OCI-LY1 (cell line): ENCODE measurements around the gene MILR1.
"Not testable (repeated sequence)": the region's sequence is repeated elsewhere in the genome, so short reads cannot be mapped to it uniquely, and the experiment has no call there.

Source experiments
- H2AFZ ChIP-seq: fragments of 200-600 bp; sonication (generic), shearing (Covaris generic); 2 replicates; pipeline ENCODE4 v1.6.0; 2014; ENCODE audit warnings: antibody characterized with exemption, mild to moderate bottlenecking, low read length
- H3F3A ChIP-seq: fragments of 200-600 bp; sonication (generic), shearing (Covaris generic); 2 replicates; pipeline ENCODE4 v1.6.0; 2014; ENCODE audit warnings: mild to moderate bottlenecking, antibody characterized with exemption, low read length, moderate library complexity; ENCODE audit not compliant: insufficient read depth
- H3K27ac ChIP-seq: fragments of 200-600 bp; sonication (generic); 2 replicates; pipeline ENCODE4 v1.5.1; 2014; ENCODE audit warnings: low read length, mixed run types, mild to moderate bottlenecking, low read depth; ENCODE audit not compliant: poor library complexity, severe bottlenecking
- H3K27me3 ChIP-seq: fragments of 200-600 bp; sonication (generic); 2 replicates; pipeline ENCODE4 v1.6.0; 2014; ENCODE audit warnings: antibody characterized with exemption, mild to moderate bottlenecking, low read length, moderate library complexity; ENCODE audit not compliant: insufficient read depth
- H3K36me3 ChIP-seq: fragments of 200-600 bp; sonication (generic); 2 replicates; pipeline ENCODE4 v1.6.1; 2014; ENCODE audit warnings: mild to moderate bottlenecking, antibody characterized with exemption, low read length, moderate library complexity, mixed read lengths; ENCODE audit not compliant: insufficient read depth
- H3K4me1 ChIP-seq: fragments of 200-600 bp; sonication (generic); 2 replicates; pipeline ENCODE4 v1.5.1; 2014; ENCODE audit warnings: mild to moderate bottlenecking, low read length, moderate library complexity; ENCODE audit not compliant: insufficient read depth, severe bottlenecking
- H3K4me2 ChIP-seq: fragments of 200-600 bp; sonication (generic), shearing (Covaris generic); 2 replicates; pipeline ENCODE4 v1.6.1; 2014; ENCODE audit warnings: low read length
- H3K4me3 ChIP-seq: fragments of 200-600 bp; sonication (generic); 2 replicates; pipeline ENCODE4 v1.5.1; 2014; ENCODE audit warnings: low read length, low read depth, mild to moderate bottlenecking, mixed read lengths; ENCODE audit not compliant: poor library complexity, severe bottlenecking
- H3K79me2 ChIP-seq: fragments of 200-600 bp; shearing (Covaris generic); 2 replicates; pipeline ENCODE4 v1.6.1; 2016; ENCODE audit warnings: mixed run types, low read length, mixed read lengths; ENCODE audit not compliant: insufficient read depth
- H3K9ac ChIP-seq: fragments of 200-600 bp; sonication (generic), shearing (Covaris generic); 2 replicates; pipeline ENCODE4 v1.6.1; 2014; ENCODE audit warnings: mild to moderate bottlenecking, low read length, mixed read lengths
- H3K9me2 ChIP-seq: fragments of 200-600 bp; sonication (generic), shearing (Covaris generic); 2 replicates; pipeline ENCODE4 v1.6.1; 2014; ENCODE audit warnings: low read depth, mild to moderate bottlenecking, low read length, mixed read lengths
- H3K9me3 ChIP-seq: fragments of 200-600 bp; shearing (Covaris generic); 2 replicates; pipeline ENCODE4 v1.6.1; 2014; ENCODE audit warnings: low read length, mixed read lengths
- H4K20me1 ChIP-seq: fragments of 200-600 bp; sonication (generic), shearing (Covaris generic); 2 replicates; pipeline ENCODE4 v1.6.0; 2016; ENCODE audit warnings: mild to moderate bottlenecking, low read length; ENCODE audit not compliant: insufficient read depth
- EZH2 ChIP-seq: fragments of 200-600 bp; sonication (generic), shearing (Covaris generic); IDR thresholded peaks from 2 replicates; pipeline ENCODE4 v1.8.0; 2017; ENCODE audit warnings: borderline replicate concordance, mixed run types, mild to moderate bottlenecking, antibody characterized with exemption, low read length, moderate library complexity, mixed read lengths
- TF ChIP-seq, protein P1 (sequence below): fragments of 200-600 bp; sonication (generic), shearing (Covaris generic); IDR thresholded peaks from 2 replicates; pipeline ENCODE4 v1.5.1; 2017; ENCODE audit warnings: mild to moderate bottlenecking, antibody characterized with exemption, low read length, moderate library complexity, mixed read lengths

The MILR1 gene

DNA sequence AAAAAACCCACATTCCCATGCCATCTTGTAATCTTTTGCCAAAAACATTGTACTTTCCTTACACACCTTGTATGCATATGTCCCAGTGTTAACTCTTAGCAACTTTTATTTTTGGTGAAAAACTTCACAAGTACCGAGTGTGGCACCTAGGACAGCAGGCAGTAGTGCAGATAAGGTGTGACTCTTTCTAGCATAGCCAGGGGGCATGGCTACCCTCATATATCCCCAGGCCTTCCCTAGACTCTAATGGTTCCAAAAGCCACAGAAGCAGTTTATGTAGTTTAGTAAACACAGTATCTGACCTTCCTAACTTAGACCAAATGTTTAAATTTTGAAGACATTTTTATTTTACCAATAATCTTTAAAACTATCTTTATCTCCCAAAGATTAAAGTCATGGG, 20.5 kb upstream of the MILR1 start:
- peaks cover 5% of the 10 kb centered on the region; the same call in 1 of the 2 replicates for H3K27me3 ChIP-seq
- no peaks in the 10 kb centered on the region for H3F3A ChIP-seq
- H3K9ac ChIP-seq, result no peak overlapping the region
- no peak overlapping the region for H2AFZ ChIP-seq
- no peak overlapping the region for H3K4me3 ChIP-seq
- TF ChIP-seq, protein P1, sequence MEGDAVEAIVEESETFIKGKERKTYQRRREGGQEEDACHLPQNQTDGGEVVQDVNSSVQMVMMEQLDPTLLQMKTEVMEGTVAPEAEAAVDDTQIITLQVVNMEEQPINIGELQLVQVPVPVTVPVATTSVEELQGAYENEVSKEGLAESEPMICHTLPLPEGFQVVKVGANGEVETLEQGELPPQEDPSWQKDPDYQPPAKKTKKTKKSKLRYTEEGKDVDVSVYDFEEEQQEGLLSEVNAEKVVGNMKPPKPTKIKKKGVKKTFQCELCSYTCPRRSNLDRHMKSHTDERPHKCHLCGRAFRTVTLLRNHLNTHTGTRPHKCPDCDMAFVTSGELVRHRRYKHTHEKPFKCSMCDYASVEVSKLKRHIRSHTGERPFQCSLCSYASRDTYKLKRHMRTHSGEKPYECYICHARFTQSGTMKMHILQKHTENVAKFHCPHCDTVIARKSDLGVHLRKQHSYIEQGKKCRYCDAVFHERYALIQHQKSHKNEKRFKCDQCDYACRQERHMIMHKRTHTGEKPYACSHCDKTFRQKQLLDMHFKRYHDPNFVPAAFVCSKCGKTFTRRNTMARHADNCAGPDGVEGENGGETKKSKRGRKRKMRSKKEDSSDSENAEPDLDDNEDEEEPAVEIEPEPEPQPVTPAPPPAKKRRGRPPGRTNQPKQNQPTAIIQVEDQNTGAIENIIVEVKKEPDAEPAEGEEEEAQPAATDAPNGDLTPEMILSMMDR, result no peak
- no peak for TF ChIP-seq EZH2
- no peaks in the 10 kb centered on the region for H3K4me1 ChIP-seq
- H4K20me1 ChIP-seq, result no peaks in the 10 kb centered on the region
- H3K27ac ChIP-seq, result no peak overlapping the region
- no peak overlapping the region for H3K4me2 ChIP-seq
- H3K79me2 ChIP-seq, result no peaks in the 10 kb centered on the region
- peaks cover 3% of the 10 kb centered on the region; the same call in 1 of the 2 replicates for H3K9me3 ChIP-seq
- H3K36me3 ChIP-seq, result no peaks in the 10 kb centered on the region; the same call in 1 of the 2 replicates
- no peaks in the 10 kb centered on the region for H3K9me2 ChIP-seq

DNA sequence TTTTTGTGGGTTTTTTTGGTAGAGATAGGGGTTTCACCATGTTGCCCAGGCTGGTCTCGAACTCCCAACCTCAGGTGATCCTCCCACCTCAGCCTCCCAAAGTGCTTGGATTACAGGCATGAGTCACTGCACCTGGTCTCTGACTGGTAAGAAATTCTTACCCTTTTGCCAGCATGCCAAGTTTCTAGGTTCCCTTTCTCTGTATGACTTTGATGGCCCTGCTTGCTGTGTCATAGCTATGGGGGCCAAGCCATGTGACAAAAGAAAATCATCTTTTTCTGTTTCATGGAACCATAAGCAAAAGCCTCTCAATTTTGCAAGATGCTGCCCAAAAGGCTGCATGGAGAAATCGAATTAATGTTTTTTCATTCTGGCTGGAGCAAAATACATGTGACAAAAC, 18.9 kb upstream of the MILR1 start:
- H3F3A ChIP-seq, H3K4me2 ChIP-seq, H3K4me3 ChIP-seq, H3K9me2 ChIP-seq, H3K27ac ChIP-seq, H3K9ac ChIP-seq, H3K9me3 ChIP-seq, H3K4me1 ChIP-seq, H3K36me3 ChIP-seq, H2AFZ ChIP-seq, H3K27me3 ChIP-seq, H3K79me2 ChIP-seq, H4K20me1 ChIP-seq: not testable (repeated sequence)

DNA sequence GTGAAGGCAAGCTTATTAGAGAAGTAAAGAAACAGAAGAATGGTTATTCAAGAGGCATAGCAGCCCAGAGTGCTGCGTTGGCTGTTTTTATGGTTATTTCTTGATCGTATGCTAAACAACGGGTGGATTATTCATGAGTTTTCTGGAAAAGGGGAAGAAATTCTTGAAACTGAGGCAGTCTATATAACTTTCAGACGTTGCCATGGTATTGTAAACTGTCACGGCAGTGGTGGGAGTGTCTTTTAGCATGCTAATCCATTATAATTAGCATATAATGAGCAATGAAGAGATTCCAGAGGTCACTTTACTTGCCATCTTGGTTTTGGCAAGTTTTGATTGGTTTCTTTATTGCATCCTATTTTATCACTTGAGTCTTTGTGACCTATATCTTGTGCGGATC, 17.4 kb upstream of the MILR1 start:
- Histone ChIP-seq H3K27me3 (no peaks in the 10 kb centered on the region), H3K36me3 (no peaks in the 10 kb centered on the region; the same call in 1 of the 2 replicates), H3K4me3 (no peak overlapping the region), H3K79me2 (no peaks in the 10 kb centered on the region), H3F3A (no peaks in the 10 kb centered on the region), H3K27ac (no peak overlapping the region), H4K20me1 (no peaks in the 10 kb centered on the region), H3K4me2 (no peak overlapping the region), H3K9me3 (peaks cover 7% of the 10 kb centered on the region), H2AFZ (no peak overlapping the region), H3K4me1 (no peaks in the 10 kb centered on the region), H3K9ac (no peak overlapping the region), H3K9me2 (no peaks in the 10 kb centered on the region)
- TF ChIP-seq, protein P1, result no peak
- no peak for TF ChIP-seq EZH2

DNA sequence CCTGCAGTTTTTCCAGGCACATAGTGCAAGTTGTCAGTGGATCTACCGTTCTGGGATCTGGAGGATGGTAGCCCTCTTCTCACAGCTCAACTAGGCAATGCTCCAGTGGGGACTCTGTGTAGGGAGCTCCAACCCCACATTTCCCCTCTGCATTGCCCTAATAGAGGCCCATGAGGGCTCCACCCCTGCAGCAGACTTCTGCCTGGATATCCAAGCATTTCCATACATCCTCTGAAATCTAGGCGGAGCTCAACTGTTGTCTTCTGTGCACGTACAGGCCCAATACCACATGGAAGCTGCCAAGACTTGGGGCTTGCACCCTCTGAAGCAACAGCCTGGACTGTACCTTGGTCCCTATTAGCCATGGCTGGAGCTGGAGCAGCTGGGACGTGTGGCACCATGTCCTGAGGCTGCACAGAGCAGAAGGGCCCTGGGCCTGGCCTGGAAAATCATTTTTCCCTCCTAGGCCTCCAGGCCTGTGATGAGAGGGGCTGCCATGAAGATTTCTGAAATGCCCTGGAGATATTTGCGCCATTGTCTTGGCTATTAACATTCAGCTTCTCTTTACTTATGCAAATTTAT, 10.9 kb upstream of the MILR1 start:
- Histone ChIP-seq H2AFZ (no peak overlapping the region), H3K4me1 (peaks cover 16% of the 10 kb centered on the region), H3K9me3 (peaks cover 23% of the 10 kb centered on the region), H3K9me2 (no peaks in the 10 kb centered on the region), H3K27ac (no peak overlapping the region), H3F3A (no peaks in the 10 kb centered on the region), H3K27me3 (no peaks in the 10 kb centered on the region), H3K9ac (no peak overlapping the region), H3K79me2 (no peaks in the 10 kb centered on the region), H3K4me3 (no peak overlapping the region), H3K4me2 (no peak overlapping the region), H4K20me1 (no peaks in the 10 kb centered on the region), H3K36me3 (no peaks in the 10 kb centered on the region)
- TF ChIP-seq, protein P1, result no peak
- no peak for TF ChIP-seq EZH2

DNA sequence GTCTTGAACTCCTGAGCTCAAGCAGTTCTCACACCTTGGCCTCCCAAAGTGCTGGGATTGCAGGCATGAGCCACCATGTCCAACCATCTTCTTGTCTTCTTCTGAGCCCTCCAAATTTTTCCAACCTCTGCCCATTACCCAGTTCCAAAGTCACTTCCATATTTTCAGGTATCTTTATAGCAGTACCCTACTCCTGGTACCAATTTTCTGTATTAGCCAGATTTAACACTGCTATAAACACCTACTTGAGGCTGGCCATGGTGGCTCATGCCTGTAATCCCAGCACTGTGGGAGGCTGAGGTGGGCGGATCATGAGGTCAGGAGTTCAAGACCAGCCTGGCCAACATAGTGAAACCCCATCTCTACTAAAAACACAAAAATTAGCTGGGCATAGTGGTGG, 9.4 kb upstream of the MILR1 start:
- not testable (repeated sequence) for H2AFZ ChIP-seq, H3K36me3 ChIP-seq, H3K27me3 ChIP-seq, H3F3A ChIP-seq, H3K4me3 ChIP-seq, H3K9ac ChIP-seq, H3K9me2 ChIP-seq, H3K4me2 ChIP-seq, H3K27ac ChIP-seq, H4K20me1 ChIP-seq, H3K79me2 ChIP-seq
- H3K4me1 ChIP-seq, result peaks cover 16% of the 10 kb centered on the region
- H3K9me3 ChIP-seq, result peaks cover 19% of the 10 kb centered on the region
